A549 treated with RU486 at 1 μM for 4 hours (cell line): ENCODE results near the gene FRMD5. TPM values are rescaled to one million over a fixed set of nuclear protein-coding genes. Genes with fewer than 3 reads are reported as not detected.

Experiments
- total RNA-seq: library from RNA; stranded (reverse); fragments of 200-300 nt; extraction: Qiagen RNA extraction; gene quantifications from 5 replicates; pipeline ENCODE4 v1.2.3, GENCODE V29; 2022; ENCODE audit warnings: low read depth

Gene FRMD5
- total RNA-seq, result 3.8 to 5.1 TPM (median 4.4 TPM) in 5 replicates

GRCh38 chr15:44195151-44195740 lies at the start of gene FRMD5:
TSS of gene FRMD5 (minus strand) at chr15:44195271.

GRCh38 chr15:43826508-43827341 lies 368.3 kb downstream of the FRMD5 start, which contains the start of gene WDR76:
TSS of gene WDR76 (plus strand) at chr15:43827002. CDS start at chr15:43827033, 31 bp downstream.

GRCh38 chr15:43824302-43825246 lies 370.5 kb downstream of the FRMD5 start, which contains the start of gene MFAP1:
TSS of gene MFAP1 (minus strand) at chr15:43824690. CDS start at chr15:43824569, 121 bp downstream.

Other genes starting within 250 kb of the FRMD5 start
- 15.9 to 31.5 TPM (median 27.4 TPM) in 5 replicates for gene GOLM2, start 93.4 kb upstream of the FRMD5 start, total RNA-seq
- gene CTDSPL2, start 232.4 kb upstream of the FRMD5 start, total RNA-seq, result 8.0 to 28.2 TPM (median 15.3 TPM) in 5 replicates